Right cardiac atrium (tissue), 5 donors: Measurements from ENCODE around the gene HS3ST6. TPM values are rescaled to one million over a fixed set of nuclear protein-coding genes. Genes with fewer than 3 reads are reported as not detected.
A peak's percentile ranks its signal among the peaks of the same experiment; 100 is the strongest.
"Not testable (repeated sequence)": the region's sequence is repeated elsewhere in the genome, so short reads cannot be mapped to it uniquely, and the experiment has no call there.

ENCODE experiments used
- ATAC-seq, 2 donors: fragments of 200-7000 bp; cut with Tn5 transposase; one replicate each; pipeline versions ENCODE4 v1.8.0 to v1.9.1; 2020; ENCODE audit warnings: moderate library complexity in 2 of 2, mild to moderate bottlenecking in 1 of 2
- DNase-seq, 3 donors: peaks; one replicate each; pipeline ENCODE4 v3.0.0-alpha.2; 2020
- H3K27ac ChIP-seq: one replicate; pipeline ENCODE4 v1.5.1; 2013; ENCODE audit warnings: mild to moderate bottlenecking, low read length, control low read depth, moderate library complexity
- H3K27me3 ChIP-seq: one replicate; pipeline ENCODE4 v1.6.1; 2013; ENCODE audit not compliant: control insufficient read depth, insufficient read depth
- H3K4me1 ChIP-seq: one replicate; pipeline ENCODE4 v1.6.1; 2013; ENCODE audit warnings: low read length; ENCODE audit not compliant: control insufficient read depth, insufficient read depth
- H3K4me3 ChIP-seq: one replicate; pipeline ENCODE4 v1.5.1; 2013; ENCODE audit warnings: low read length, control low read depth
- H3K9me3 ChIP-seq: one replicate; pipeline ENCODE4 v1.6.1; 2013; ENCODE audit warnings: low read length; ENCODE audit not compliant: control insufficient read depth
- WGBS: extraction: QIAGEN DNeasy Blood & Tissue Kit; methylation state at CpG from one replicate; pipeline ENCODE4 v1.1.7; 2013; 5-methylcytosine and 5-hydroxymethylcytosine counted together
- intact Hi-C, 4 donors: fragments of 100-400 bp; cut with DNase I; formaldehyde crosslinking; loops; one replicate each; pipeline versions ENCODE4 v1.11.0 to v1.14.0; 2022 to 2023
- polyA plus RNA-seq: library from polyadenylated mRNA; stranded (reverse); fragments of 200-250 nt; gene quantifications from one replicate; pipeline ENCODE4 v1.2.3, GENCODE V29; 2013
- total RNA-seq, 4 donors: library from RNA; stranded (reverse); fragmentation: NEBNext Ultra II Directional; extraction: Animal tissue kit (Norgen Biotek cat#: 25700); gene quantifications; one replicate each; pipeline ENCODE4 v1.2.1, GENCODE V29; 2021
- donor health status: healthy with polysubstance abuse.
- donor health status: DM: no; HTN: yes; CAD: no.
- donor health status: DM: no; HTN: no; CAD: no.
- donor health status: DM: no; HTN: yes; CAD: no; lungs with severe emphysema.
- donor health status: DM: yes; HTN: yes; CAD: no.

HS3ST6 gene
- total and polyA plus RNA-seq, 5 donors: not detected

DNA sequence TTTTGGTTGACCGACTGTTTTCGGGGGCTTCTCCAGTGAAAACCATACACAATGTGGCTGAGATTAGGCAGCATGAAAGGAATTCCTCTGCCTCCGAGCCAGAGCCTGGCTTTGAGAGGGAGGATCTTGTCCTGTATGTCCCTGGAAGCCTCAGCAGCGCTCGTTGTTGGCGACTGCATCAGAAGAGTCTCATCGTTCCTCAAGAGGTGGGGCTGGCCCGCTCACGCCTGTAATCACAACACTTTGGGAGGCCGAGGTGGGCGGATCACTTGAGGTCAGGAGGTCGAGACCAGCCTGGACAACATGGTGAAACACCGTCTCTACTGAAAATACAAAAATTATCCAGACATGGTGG is 15.0 kb downstream of the HS3ST6 start:
- no peak overlapping the region for H3K27ac ChIP-seq
- no peaks in the 10 kb centered on the region for H3K27me3 ChIP-seq
- WGBS: 44% methylated on average over 13 of the region's 13 CpGs
- H3K9me3 ChIP-seq: no peaks in the 10 kb centered on the region
- intact Hi-C loops: no loop called here
- H3K4me3 ChIP-seq: no peak overlapping the region
- ATAC-seq (no peak), DNase-seq (peak in 1 of 3 donors; percentile 17)
- H3K4me1 ChIP-seq: no peaks in the 10 kb centered on the region

DNA sequence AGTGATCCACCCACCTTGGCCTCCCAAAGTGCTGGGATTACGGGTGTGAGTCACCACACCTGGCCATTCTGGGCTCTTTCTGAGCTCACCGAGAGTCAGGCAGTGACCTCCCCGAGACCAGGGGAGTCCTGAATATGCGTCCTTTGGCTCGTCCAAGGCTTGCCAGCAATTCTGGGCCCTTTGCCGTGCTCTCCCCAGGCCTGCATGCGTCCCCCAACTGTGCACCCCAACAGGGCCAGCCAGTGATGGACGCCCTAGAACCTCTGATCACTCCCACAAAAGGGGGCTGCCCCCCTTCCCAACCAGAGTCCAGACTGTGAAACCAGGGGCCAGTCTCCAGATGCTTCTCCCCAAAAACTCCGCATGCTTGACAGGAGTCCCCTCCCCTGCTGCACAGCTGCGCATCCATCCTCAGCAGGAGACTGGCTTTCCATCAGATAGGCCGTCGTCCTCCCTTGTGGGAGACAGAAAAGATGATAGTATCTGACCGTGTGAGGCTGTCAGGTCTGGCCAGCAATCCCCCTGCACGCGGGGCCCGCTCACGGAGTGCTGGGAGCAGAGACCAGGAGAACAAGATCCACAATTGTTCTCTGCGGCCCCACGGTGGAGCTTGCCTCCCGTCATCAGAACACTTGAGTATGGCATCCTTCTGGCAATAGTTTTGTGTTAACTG is 15.5 kb downstream of the HS3ST6 start:
- Histone ChIP-seq H3K4me3 (no peak overlapping the region), H3K27ac (no peak overlapping the region), H3K4me1 (no peaks in the 10 kb centered on the region), H3K27me3 (no peaks in the 10 kb centered on the region), H3K9me3 (no peaks in the 10 kb centered on the region)
- intact Hi-C loops: no loop called here
- 68% methylated on average over 20 of the region's 20 CpGs for WGBS
- ATAC-seq: no peak
- peak in 1 of 3 donors; percentile 30 for DNase-seq

DNA sequence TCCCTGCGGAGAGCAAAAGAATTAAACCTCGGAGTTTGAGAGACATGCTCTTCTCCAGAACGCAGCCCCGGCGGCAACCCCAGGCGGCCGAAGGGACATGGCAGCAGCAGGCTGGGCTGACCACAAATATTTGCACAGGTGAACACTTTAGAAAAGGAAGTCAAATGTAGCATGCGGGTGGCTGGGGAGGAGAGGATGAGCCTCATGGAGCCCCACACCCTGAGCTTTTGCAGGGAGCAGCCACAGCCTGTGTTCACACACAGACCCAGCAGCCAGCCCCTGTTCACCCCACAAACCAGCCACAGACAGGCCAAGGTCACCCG is 17.8 kb downstream of the HS3ST6 start:
- peak in 1 of 3 donors; percentile 3 for DNase-seq
- Histone ChIP-seq H3K27ac (no peak overlapping the region), H3K27me3 (no peaks in the 10 kb centered on the region), H3K4me1 (no peaks in the 10 kb centered on the region), H3K9me3 (no peaks in the 10 kb centered on the region), H3K4me3 (no peak overlapping the region)
- ATAC-seq: no peak
- WGBS: 82% methylated on average over 9 of the region's 9 CpGs
- intact Hi-C loops: no loop called here

DNA sequence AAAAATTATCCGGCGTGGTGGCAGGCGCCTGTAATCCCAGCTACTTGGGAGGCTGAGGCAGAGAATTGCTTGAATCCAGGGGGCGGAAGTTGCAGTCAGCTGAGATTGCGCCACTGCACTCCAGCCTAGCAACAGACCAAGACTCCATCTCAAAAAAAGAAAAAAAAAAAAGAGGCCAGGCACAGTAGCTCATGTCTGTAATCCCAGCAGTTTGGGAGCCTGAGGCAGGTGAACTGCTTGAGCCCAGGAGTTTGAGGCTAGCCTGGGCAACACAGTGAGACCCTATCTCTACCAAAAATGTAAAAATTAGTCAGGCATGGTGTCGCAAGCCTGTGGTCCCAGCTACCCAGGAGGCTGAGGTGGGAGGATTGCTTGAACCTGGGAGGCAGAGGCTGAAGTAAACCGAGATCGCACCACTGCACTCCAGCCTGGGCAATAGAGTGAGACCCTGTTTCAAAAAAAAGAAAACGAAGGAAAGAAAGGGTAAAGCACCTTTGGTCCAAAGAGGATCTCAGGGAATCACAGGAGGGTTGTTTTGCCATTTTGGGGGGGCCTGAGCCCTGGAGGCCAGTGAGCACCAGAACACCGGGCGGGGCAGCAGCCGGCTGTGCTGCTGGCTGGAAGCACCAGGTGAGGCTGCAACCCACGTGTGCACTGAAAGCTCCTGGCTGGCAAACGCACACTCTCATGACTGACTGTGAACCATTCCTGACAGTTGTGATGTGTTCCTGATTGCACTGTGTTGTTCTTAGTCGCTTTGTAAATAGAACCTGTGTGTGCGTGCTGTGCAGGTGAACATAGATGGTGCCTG is 18.4 kb downstream of the HS3ST6 start:
- WGBS: 78% methylated on average over 16 of the region's 16 CpGs

DNA sequence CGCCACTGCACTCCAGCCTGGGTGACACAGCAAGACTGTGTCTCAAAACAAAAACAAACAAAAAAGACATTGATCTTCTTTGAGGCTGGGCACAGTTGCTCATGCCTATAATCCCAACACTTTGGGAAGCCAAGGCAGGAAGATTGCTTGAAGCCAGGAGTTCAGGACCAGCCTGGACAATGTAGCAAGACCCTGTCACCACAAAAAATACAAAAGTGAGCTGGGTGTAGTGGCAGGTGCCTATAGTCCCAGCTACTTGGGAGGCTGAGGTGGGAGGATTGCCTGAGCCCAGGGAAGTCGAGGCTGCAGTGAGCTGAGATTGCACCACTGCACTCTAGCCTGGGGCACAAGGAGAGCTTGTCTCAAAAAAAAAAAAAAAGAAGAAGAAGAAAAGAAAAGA is 20.5 kb downstream of the HS3ST6 start:
- H3K27ac ChIP-seq, ATAC-seq, H3K4me1 ChIP-seq, H3K9me3 ChIP-seq, intact Hi-C loops, H3K4me3 ChIP-seq, H3K27me3 ChIP-seq, DNase-seq: not testable (repeated sequence)
- WGBS: 86% methylated on average over 2 of the region's 2 CpGs

More for the DNA sequence above, 18.4 kb downstream of the HS3ST6 start:
- Histone ChIP-seq H3K27ac (no peak overlapping the region), H3K27me3 (no peaks in the 10 kb centered on the region), H3K4me3 (no peak overlapping the region), H3K9me3 (no peaks in the 10 kb centered on the region), H3K4me1 (no peaks in the 10 kb centered on the region)
- intact Hi-C loops: no loop called here
- ATAC-seq (no peak), DNase-seq (peak in 1 of 3 donors; percentile 26)

DNA sequence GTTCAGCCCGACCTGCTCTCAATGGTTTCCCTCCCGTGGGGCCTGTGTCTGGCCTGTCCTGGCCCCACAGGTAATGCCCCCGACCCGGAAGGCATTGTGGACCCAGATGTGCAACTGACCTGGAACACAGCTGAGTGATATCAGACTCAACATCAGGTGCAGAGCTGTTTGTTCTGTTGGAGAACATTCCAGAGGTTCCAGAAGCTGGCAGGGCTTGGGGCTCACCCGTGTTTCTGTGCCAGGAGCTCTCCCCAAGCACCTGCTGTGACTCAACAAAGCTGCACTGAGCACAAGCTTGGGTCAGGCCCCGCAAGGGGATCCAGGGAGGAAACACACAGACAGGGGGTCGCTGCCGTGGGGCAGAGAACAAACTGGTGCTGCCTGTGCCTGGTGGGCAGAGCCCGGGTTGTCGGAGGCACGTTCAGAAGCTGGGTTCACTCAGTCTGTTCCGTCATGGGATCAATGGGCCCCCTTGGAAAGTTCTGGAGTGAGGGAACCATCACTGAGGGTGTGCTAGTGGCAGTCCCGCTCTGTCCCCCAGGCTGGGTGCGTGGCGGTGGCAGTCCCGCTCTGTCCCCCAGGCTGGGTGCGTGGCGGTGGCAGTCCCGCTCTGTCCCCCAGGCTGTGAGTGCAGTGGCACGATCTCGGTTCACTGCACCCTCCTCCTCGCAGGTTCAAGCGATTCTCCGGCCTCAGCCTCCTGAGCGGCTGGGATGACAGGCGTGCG is 22.1 kb downstream of the HS3ST6 start:
- peak in 1 of 3 donors; percentile 16 for DNase-seq
- Histone ChIP-seq H3K27ac (no peak overlapping the region), H3K4me3 (no peak overlapping the region), H3K9me3 (no peaks in the 10 kb centered on the region), H3K27me3 (no peaks in the 10 kb centered on the region), H3K4me1 (no peaks in the 10 kb centered on the region)
- 78% methylated on average over 27 of the region's 27 CpGs for WGBS
- no peak for ATAC-seq
- intact Hi-C loops: no loop called here

DNA sequence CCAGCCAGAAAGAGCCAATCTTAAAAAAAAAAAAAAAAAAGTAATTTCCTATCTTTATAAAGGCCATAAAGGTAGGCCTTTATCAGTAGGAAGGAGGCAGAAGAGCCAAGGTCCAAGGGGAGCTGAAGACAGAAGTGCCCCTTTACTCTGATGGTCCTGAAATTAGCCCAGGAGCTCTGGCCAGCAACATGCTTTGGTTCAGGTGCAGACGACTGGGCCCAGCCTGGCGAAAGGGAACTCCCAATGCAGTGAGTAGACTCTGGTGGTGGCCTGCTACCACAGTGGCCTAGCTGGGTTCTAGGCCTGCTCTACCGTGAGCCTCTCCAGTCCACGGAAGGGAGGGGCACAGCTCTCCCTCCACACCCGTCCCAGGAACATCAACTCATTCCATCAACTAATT is 23.1 kb downstream of the HS3ST6 start:
- Histone ChIP-seq H3K9me3 (no peaks in the 10 kb centered on the region), H3K27ac (no peak overlapping the region), H3K27me3 (no peaks in the 10 kb centered on the region), H3K4me1 (no peaks in the 10 kb centered on the region), H3K4me3 (no peak overlapping the region)
- 84% methylated on average over 5 of the region's 5 CpGs for WGBS
- ATAC-seq (no peak), DNase-seq (peak in 1 of 3 donors; percentile 12)
- intact Hi-C loops: no loop called here

DNA sequence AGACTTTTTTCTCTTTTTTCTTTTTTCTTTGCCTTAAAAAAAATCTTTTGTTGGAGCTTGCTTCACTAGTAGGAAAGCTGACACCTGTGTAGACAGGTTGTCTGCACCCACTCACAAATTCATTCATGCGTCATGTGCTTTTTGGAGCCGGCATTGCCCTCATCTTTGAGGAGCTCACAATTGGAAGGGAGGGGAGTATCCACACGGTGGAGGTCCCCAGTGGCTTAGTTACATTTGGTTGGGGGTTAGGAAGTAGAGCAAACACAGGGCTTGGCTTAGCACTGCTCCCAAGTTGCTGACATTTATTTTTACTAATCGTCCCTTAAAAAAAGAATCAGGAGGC is 27.5 kb downstream of the HS3ST6 start:
- DNase-seq (no peak), ATAC-seq (no peak)
- 56% methylated on average over 4 of the region's 4 CpGs for WGBS
- Histone ChIP-seq H3K4me3 (no peak overlapping the region), H3K4me1 (no peaks in the 10 kb centered on the region), H3K27me3 (no peaks in the 10 kb centered on the region), H3K27ac (no peak overlapping the region), H3K9me3 (no peaks in the 10 kb centered on the region)
- intact Hi-C loops: no loop called here

DNA sequence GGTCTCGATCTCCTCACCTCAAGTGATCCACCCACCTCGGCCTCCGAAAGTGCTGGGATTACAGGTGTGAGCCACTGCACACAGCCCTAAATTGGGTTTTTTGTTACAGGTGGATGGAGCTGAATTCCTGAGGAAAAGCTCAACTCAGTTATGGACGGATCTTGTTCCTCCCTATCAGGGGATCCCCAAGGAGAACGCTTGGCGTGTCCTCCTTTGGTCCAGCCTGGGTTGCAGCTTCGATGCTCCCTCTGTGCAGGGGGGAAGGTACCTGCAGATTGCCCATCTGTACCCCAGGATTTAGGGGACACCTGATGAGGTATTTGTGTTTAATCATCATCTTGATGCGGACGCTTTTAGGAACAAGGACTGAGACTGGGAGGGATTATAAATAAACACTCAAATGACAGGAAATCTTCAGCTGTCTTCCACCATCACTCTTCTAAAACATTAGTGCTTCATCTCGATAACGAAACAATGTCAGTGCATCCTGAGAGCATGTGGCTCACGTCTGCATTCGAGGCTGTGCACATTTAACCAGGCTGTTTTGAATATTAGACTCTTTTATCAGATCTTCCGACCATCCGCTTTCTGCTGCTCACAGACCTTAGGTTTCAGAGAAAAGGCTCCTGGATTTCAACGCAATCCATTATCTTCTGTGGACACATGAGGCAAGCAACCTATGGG is 28.0 kb downstream of the HS3ST6 start:
- intact Hi-C loops: no loop called here
- 58% methylated on average over 16 of the region's 16 CpGs for WGBS
- H3K4me3 ChIP-seq: no peak overlapping the region
- DNase-seq (peak in 1 of 3 donors; percentile 13), ATAC-seq (no peak)
- H3K27ac ChIP-seq: no peak overlapping the region
- H3K4me1 ChIP-seq: no peaks in the 10 kb centered on the region
- no peaks in the 10 kb centered on the region for H3K9me3 ChIP-seq
- H3K27me3 ChIP-seq: no peaks in the 10 kb centered on the region

DNA sequence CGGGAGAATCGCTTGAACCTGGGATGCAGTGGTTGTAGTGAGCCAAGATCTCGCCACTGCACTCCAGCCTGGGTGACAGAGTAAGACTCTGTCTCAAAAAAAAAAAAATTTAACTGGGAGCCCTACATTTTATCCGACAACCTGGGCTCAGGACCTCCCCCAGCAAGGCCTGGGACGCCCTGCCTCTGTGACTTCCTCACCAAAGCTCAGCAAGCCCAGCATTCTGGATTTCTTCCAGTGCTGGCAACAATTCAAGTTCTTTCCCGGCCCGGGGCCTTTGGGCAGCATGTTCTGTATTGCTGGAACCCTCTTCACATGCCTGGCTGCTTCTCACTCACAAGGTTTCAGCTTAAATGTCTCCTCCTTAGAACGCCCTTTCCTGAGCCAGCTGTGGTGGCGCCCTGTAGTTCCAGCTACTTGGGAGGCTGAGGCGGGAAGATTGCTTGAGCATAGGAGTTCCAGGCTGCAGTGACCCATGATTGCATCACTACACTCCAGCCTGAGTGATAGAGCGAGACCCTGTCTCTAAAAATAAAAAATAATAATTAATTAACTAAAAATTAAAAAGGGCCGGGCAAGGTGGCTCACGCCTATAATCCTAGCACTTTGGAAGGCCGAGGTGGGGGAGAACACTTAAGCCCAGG is 30.4 kb downstream of the HS3ST6 start:
- H3K9me3 ChIP-seq: no peaks in the 10 kb centered on the region
- no peak overlapping the region for H3K4me3 ChIP-seq
- H3K27ac ChIP-seq: no peak overlapping the region
- H3K27me3 ChIP-seq: peaks cover 2% of the 10 kb centered on the region
- H3K4me1 ChIP-seq: no peaks in the 10 kb centered on the region
- 70% methylated on average over 14 of the region's 14 CpGs for WGBS
- DNase-seq: peak in 1 of 3 donors; percentile 31
- no peak for ATAC-seq
- intact Hi-C loops: no loop called here
